Stimulated activated CD4-positive, alpha-beta T cell treated with anti-CD3 and anti-CD28 coated beads, Interleukin-12 subunit alpha, Interleukin-12 subunit beta, amount 100 ng/mL, for 48 hours (primary cell): ENCODE results near the gene MUC6.

Experiments
- DNase-seq, 3 donors: peaks; one replicate each; pipeline ENCODE4 v3.0.0-alpha.2; 2020; ENCODE audit warnings: low read depth in 2 of 3, low spot score in 1 of 3

MUC6 gene

GRCh38 chr11:969651-970205 is 66.8 kb downstream of the MUC6 start:
- no peak for DNase-seq

GRCh38 chr11:968822-969221 is 67.7 kb downstream of the MUC6 start:
- no peak for DNase-seq

DNA sequence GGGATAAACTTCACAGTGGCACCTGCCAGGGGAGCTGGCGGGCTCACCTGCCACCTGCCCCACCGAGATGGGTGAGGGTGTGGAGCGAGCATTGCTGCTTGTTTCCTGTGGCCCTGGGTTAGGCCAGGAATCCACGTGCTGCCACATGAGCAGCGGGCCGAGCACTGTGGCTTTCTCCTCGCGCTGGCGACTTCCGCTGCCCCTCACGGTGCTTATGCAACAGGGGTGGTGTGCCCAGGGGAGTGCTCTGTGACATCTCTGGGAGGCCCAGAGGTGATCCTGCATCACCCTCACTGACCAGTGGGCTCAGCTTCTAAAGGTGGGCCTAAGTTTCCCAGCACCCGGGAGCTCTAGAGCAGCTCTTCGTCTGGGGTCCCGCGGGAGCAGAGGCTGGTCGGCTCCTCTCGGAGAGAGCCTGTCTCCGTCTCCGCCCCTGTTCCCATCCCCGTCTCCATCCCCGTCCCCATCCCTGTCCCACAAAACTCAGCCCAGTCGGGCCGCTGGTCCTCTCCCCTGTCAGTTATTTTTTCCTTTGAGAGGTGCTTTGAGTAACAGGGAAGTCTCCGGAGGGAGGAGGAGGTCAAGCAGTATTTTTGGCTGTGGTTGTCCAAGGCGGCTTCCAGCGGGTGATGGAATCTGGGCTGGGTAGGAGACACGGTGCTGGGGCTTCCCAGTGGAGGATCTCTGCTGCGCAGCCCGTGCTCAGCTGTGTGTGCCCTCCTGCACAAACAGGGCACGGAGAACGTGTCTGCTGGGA is 68.3 kb downstream of the MUC6 start:
- DNase-seq: no peak

DNA sequence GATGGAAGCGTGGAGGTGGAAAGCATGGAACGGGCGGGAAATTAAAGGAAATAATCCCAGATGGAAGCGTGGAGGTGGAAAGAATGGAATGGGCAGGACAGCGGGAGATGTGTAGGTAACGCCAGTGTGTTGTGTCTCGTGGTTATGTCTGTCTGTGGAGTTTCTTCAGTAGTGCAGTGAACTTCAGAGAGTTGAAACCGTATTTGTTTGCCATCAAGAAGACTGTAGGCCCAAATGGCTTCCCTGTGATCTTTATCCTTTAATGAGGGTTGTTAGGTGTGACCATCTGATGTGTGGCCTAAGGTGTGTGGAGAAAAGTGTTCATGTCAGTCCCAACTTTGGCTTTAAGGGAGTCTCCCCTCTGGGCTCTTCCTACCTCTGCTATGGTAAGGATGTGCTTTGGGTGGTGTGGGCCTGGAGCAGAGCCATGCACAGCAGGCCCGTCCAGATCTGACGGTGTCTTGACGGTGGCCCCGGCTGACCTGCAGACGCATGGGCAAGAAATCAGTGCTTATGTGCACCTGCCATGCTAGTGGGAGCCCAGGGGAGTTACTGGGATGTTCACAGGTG is 71.2 kb downstream of the MUC6 start:
- no peak for DNase-seq

GRCh38 chr11:963852-964251 is 72.7 kb downstream of the MUC6 start:
- DNase-seq: no peak
